ENCODE results near the gene SPACA9. TPM values are rescaled to one million over a fixed set of nuclear protein-coding genes. Genes with fewer than 3 reads are reported as not detected.

SPACA9 gene
- total RNA-seq, 1 experiment from 2014 or later, result 2.1 TPM

DNA sequence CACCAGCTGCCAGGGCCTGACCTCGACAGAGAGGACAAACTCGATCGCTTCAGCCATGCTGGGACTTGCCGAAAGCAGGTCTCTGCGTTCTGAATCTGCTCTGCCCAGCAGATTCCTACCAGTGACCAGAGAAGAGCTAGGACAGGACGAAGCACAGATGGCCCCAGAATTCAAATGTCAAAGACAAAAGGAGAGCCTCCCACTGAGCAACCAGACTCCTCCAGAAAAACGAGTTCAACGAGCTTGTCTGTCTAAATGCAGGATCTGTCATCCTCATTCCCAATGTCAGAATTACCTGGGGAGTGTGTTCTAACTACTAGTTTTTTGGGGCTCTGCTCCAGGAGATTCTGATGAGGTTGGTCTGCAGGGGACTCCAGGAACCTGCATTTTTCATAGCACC, 14.0 kb upstream of the SPACA9 start:
- no peaks in the 10 kb centered on the region for H3K36me3 ChIP-seq (ENCODE audit: insufficient read depth, low read length, poor library complexity, severe bottlenecking)
- H3K4me1 ChIP-seq (ENCODE audit: insufficient read depth, low read length, poor library complexity, severe bottlenecking), result no peaks in the 10 kb centered on the region
- intact Hi-C loops (cut with micrococcal nuclease; ENCODE audit: unreplicated experiment), result no loop called here
- no peak for TF ChIP-seq EZH2 (IDR thresholded peaks at IDR 0.05; ENCODE audit: borderline replicate concordance, low read depth, low read length, poor library complexity, severe bottlenecking)
- TF ChIP-seq, protein P1, sequence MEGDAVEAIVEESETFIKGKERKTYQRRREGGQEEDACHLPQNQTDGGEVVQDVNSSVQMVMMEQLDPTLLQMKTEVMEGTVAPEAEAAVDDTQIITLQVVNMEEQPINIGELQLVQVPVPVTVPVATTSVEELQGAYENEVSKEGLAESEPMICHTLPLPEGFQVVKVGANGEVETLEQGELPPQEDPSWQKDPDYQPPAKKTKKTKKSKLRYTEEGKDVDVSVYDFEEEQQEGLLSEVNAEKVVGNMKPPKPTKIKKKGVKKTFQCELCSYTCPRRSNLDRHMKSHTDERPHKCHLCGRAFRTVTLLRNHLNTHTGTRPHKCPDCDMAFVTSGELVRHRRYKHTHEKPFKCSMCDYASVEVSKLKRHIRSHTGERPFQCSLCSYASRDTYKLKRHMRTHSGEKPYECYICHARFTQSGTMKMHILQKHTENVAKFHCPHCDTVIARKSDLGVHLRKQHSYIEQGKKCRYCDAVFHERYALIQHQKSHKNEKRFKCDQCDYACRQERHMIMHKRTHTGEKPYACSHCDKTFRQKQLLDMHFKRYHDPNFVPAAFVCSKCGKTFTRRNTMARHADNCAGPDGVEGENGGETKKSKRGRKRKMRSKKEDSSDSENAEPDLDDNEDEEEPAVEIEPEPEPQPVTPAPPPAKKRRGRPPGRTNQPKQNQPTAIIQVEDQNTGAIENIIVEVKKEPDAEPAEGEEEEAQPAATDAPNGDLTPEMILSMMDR (conservative IDR thresholded peaks at IDR 0.05; ENCODE audit: low read depth, low read length), result no peak
- no peak for DNase-seq (ENCODE audit: low spot score)
- ChIA-PET POLR2A (ENCODE audit: low non-redundant PET) (no interaction called here), CTCF (no interaction called here)
- H3K9me3 ChIP-seq (ENCODE audit: low read depth, low read length, poor library complexity, severe bottlenecking), result no peaks in the 10 kb centered on the region
- no peak overlapping the region for H3K27ac ChIP-seq (ENCODE audit: low read depth, low read length, poor library complexity, severe bottlenecking)
- no peak overlapping the region for H3K4me3 ChIP-seq (ENCODE audit: low read depth, low read length, poor library complexity, severe bottlenecking)
- no peaks in the 10 kb centered on the region for H3K27me3 ChIP-seq (replicated peaks; ENCODE audit: insufficient read depth, low read depth, low read length, poor library complexity)
- BruUV-seq (replicated peaks), result no TSS peak

DNA sequence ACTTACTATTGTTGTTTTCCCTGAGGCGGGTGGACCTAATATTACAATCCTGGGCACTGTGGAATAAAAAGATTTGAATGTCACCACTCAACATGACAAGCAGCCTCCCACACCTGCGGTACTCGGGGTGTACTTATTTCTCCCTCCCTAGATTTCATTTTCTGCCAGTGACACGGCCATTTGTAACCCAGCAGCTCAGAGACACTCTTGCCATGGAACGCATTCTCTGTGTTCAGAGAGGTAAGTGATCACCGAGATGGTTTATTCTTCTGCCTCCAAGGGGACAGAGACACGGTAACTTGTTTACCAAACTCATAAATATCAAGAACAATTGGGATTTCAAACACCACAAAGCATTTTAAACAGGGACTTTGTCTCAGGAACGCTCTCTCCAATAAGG, 11.8 kb upstream of the SPACA9 start:
- no peaks in the 10 kb centered on the region for H3K36me3 ChIP-seq (ENCODE audit: insufficient read depth, low read length, poor library complexity, severe bottlenecking)
- H3K9me3 ChIP-seq (ENCODE audit: low read depth, low read length, poor library complexity, severe bottlenecking), result no peaks in the 10 kb centered on the region
- intact Hi-C loops (cut with micrococcal nuclease; ENCODE audit: unreplicated experiment), result no loop called here
- BruUV-seq (replicated peaks), result no TSS peak
- H3K4me1 ChIP-seq (ENCODE audit: insufficient read depth, low read length, poor library complexity, severe bottlenecking), result no peaks in the 10 kb centered on the region
- DNase-seq (ENCODE audit: low spot score), result no peak
- ChIA-PET POLR2A (ENCODE audit: low non-redundant PET) (no interaction called here), CTCF (no interaction called here)
- no peak overlapping the region for H3K4me3 ChIP-seq (ENCODE audit: low read depth, low read length, poor library complexity, severe bottlenecking)
- H3K27me3 ChIP-seq (replicated peaks; ENCODE audit: insufficient read depth, low read depth, low read length, poor library complexity), result no peaks in the 10 kb centered on the region
- H3K27ac ChIP-seq (ENCODE audit: low read depth, low read length, poor library complexity, severe bottlenecking), result no peak overlapping the region
- TF ChIP-seq, protein P1 (conservative IDR thresholded peaks at IDR 0.05; ENCODE audit: low read depth, low read length), result no peak
- TF ChIP-seq EZH2 (IDR thresholded peaks at IDR 0.05; ENCODE audit: borderline replicate concordance, low read depth, low read length, poor library complexity, severe bottlenecking), result no peak

DNA sequence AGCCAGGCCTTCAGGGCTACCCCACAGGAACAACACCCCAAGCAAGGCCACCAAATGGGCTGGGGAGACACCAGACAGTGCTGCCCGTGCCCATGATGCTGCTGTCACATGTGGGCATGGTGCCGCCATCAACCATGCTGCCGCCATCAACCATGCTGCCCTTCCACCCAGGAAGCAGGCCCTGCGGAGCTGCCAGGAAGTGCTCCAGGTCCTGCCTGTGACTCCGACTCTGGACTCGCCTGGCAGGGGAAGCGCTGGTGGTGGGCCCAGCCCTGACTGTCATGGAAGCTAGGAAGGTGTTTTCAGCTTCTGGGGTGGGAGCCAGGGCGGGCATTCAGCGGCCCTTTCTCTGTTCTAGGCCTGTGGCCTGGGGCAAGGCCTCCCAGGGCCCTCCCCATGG, 9.4 kb upstream of the SPACA9 start:
- no peak for DNase-seq (ENCODE audit: low spot score)
- Histone ChIP-seq H3K27me3 (replicated peaks; ENCODE audit: insufficient read depth, low read depth, low read length, poor library complexity) (no peaks in the 10 kb centered on the region), H3K27ac (ENCODE audit: low read depth, low read length, poor library complexity, severe bottlenecking) (no peak overlapping the region), H3K9me3 (ENCODE audit: low read depth, low read length, poor library complexity, severe bottlenecking) (no peaks in the 10 kb centered on the region), H3K4me1 (ENCODE audit: insufficient read depth, low read length, poor library complexity, severe bottlenecking) (no peaks in the 10 kb centered on the region), H3K4me3 (ENCODE audit: low read depth, low read length, poor library complexity, severe bottlenecking) (no peak overlapping the region), H3K36me3 (ENCODE audit: insufficient read depth, low read length, poor library complexity, severe bottlenecking) (no peaks in the 10 kb centered on the region)
- intact Hi-C loops (cut with micrococcal nuclease; ENCODE audit: unreplicated experiment), result no loop called here
- CTCF ChIA-PET, result no interaction called here
- TF ChIP-seq, protein P1 (conservative IDR thresholded peaks at IDR 0.05; ENCODE audit: low read depth, low read length), result no peak
- TF ChIP-seq EZH2 (IDR thresholded peaks at IDR 0.05; ENCODE audit: borderline replicate concordance, low read depth, low read length, poor library complexity, severe bottlenecking), result no peak
- BruUV-seq (replicated peaks), result no TSS peak
- POLR2A ChIA-PET (ENCODE audit: low non-redundant PET), result interaction anchor here (0.7 kb wide), 1 partner anchor 282 kb away, joined by 3 read pairs; no protein-coding TSS in a partner anchor

Data from A673 (cell line).